Esophagus (tissue), 2 donors: Measurements from ENCODE around the gene SGK1. TPM values are rescaled to one million over a fixed set of nuclear protein-coding genes. Genes with fewer than 3 reads are reported as not detected.

ENCODE experiments used
- H3K27ac ChIP-seq, 2 donors: one replicate each; pipeline ENCODE4 v1.5.1; 2013; ENCODE audit warnings: low read depth in 2 of 2, mild to moderate bottlenecking in 2 of 2, inconsistent platforms in 1 of 2, low read length in 1 of 2, moderate library complexity in 1 of 2
- H3K27me3 ChIP-seq, 2 donors: one replicate each; pipeline ENCODE4 v1.6.1; 2013; ENCODE audit warnings: low read length in 2 of 2, control low read depth in 1 of 2, mild to moderate bottlenecking in 1 of 2; ENCODE audit not compliant: insufficient read depth in 2 of 2, control insufficient read depth in 1 of 2
- H3K36me3 ChIP-seq, 2 donors: one replicate each; pipeline ENCODE4 v1.6.1; 2013; ENCODE audit warnings: low read length in 1 of 2; ENCODE audit not compliant: control insufficient read depth in 2 of 2, insufficient read depth in 2 of 2
- H3K4me1 ChIP-seq, 2 donors: one replicate each; pipeline ENCODE4 v1.6.1; 2013; ENCODE audit warnings: low read length in 1 of 2; ENCODE audit not compliant: control insufficient read depth in 2 of 2, insufficient read depth in 2 of 2
- H3K4me3 ChIP-seq, 2 donors: one replicate each; pipeline ENCODE4 v1.5.1; 2013; ENCODE audit warnings: low read length in 2 of 2, mild to moderate bottlenecking in 2 of 2, low read depth in 1 of 2, moderate library complexity in 1 of 2
- H3K9me3 ChIP-seq, 2 donors: one replicate each; pipeline ENCODE4 v1.6.1; 2013; ENCODE audit warnings: mild to moderate bottlenecking in 2 of 2, low read depth in 1 of 2, low read length in 1 of 2, moderate library complexity in 1 of 2; ENCODE audit not compliant: control insufficient read depth in 2 of 2, insufficient read depth in 1 of 2
- WGBS, 2 donors: extraction: QIAGEN DNeasy Blood & Tissue Kit; methylation state at CpG; one replicate each; pipeline ENCODE4 v1.1.7; 2013; 5-methylcytosine and 5-hydroxymethylcytosine counted together
- polyA plus RNA-seq, 2 donors: library from polyadenylated mRNA; stranded (reverse); fragments of 200-250 nt; gene quantifications; one replicate each; pipeline ENCODE4 v1.2.3, GENCODE V29; 2013
- donor health status: healthy with polysubstance abuse.
- donor health status: Bipolar disorder and iron deficiency.

The SGK1 gene
- polyA plus RNA-seq, 2 donors, result 64.7 to 66.4 TPM

GRCh38 chr6:134131530-134132139 is 186.3 kb downstream of the SGK1 start:
- no peaks in the 10 kb centered on the region for H3K4me1 ChIP-seq
- no peaks in the 10 kb centered on the region for H3K27me3 ChIP-seq
- WGBS, 2 donors, result 90 to 94% methylated on average over 4 of the region's 4 CpGs
- H3K9me3 ChIP-seq, result no peaks in the 10 kb centered on the region
- H3K36me3 ChIP-seq, result no peaks in the 10 kb centered on the region
- no peak overlapping the region for H3K4me3 ChIP-seq
- H3K27ac ChIP-seq, result no peak overlapping the region

GRCh38 chr6:134128146-134128545 is 189.8 kb downstream of the SGK1 start:
- 29 to 38% methylated on average over 1 of the region's 1 CpG for WGBS, 2 donors
- Histone ChIP-seq H3K36me3 (no peaks in the 10 kb centered on the region), H3K27me3 (no peaks in the 10 kb centered on the region), H3K9me3 (no peaks in the 10 kb centered on the region), H3K4me3 (no peak overlapping the region), H3K4me1 (no peaks in the 10 kb centered on the region), H3K27ac (no peak overlapping the region)

GRCh38 chr6:134123666-134124208 is 194.2 kb downstream of the SGK1 start:
- H3K9me3 ChIP-seq, result no peaks in the 10 kb centered on the region
- no peaks in the 10 kb centered on the region for H3K4me1 ChIP-seq
- WGBS, 2 donors, result 8 to 16% methylated on average over 5 of the region's 5 CpGs
- H3K36me3 ChIP-seq, result no peaks in the 10 kb centered on the region
- no peaks in the 10 kb centered on the region for H3K27me3 ChIP-seq
- H3K4me3 ChIP-seq, result no peak overlapping the region
- H3K27ac ChIP-seq, result no peak overlapping the region

- WGBS, 2 donors, result 79 to 96% methylated on average over 1 of the region's 1 CpG
- H3K4me3 ChIP-seq, result no peak overlapping the region
- H3K27me3 ChIP-seq, result no peaks in the 10 kb centered on the region
- no peak overlapping the region for H3K27ac ChIP-seq
- no peaks in the 10 kb centered on the region for H3K4me1 ChIP-seq
- H3K9me3 ChIP-seq, result no peaks in the 10 kb centered on the region
- H3K36me3 ChIP-seq, result no peaks in the 10 kb centered on the region
Observed at GRCh38 chr6:134122775-134123174, 195.1 kb downstream of the SGK1 start.

- Histone ChIP-seq H3K4me1 (no peaks in the 10 kb centered on the region), H3K27ac (no peak overlapping the region), H3K36me3 (no peaks in the 10 kb centered on the region), H3K9me3 (no peaks in the 10 kb centered on the region), H3K27me3 (no peaks in the 10 kb centered on the region), H3K4me3 (no peak overlapping the region)
Observed at GRCh38 chr6:134119486-134119885, 198.4 kb downstream of the SGK1 start.
